Adipose tissue (tissue), 3 donors: ENCODE data around the gene CFAP161. TPM values are rescaled to one million over a fixed set of nuclear protein-coding genes. Genes with fewer than 3 reads are reported as not detected.
"Not testable (repeated sequence)": the region's sequence is repeated elsewhere in the genome, so short reads cannot be mapped to it uniquely, and the experiment has no call there.

ENCODE experiments used
- H3K27ac ChIP-seq: one replicate; pipeline ENCODE4 v1.5.1; 2013; ENCODE audit warnings: low read depth, low read length
- WGBS, 3 donors: extraction: QIAGEN DNeasy Blood & Tissue Kit; methylation state at CpG; one replicate each; pipeline ENCODE4 v1.1.7; 2013; 5-methylcytosine and 5-hydroxymethylcytosine counted together
- polyA plus RNA-seq, 3 donors: library from polyadenylated mRNA; stranded (reverse); fragments of 200-250 nt; gene quantifications; one replicate each; pipeline ENCODE4 v1.2.3, GENCODE V29; 2013
- donor health status: healthy with polysubstance abuse.
- donor health status: Bipolar disorder and iron deficiency.
- donor health status: healthy.

CFAP161 gene
- polyA plus RNA-seq, 3 donors = 0.03 to 0.56 (median 0.42) TPM

DNA sequence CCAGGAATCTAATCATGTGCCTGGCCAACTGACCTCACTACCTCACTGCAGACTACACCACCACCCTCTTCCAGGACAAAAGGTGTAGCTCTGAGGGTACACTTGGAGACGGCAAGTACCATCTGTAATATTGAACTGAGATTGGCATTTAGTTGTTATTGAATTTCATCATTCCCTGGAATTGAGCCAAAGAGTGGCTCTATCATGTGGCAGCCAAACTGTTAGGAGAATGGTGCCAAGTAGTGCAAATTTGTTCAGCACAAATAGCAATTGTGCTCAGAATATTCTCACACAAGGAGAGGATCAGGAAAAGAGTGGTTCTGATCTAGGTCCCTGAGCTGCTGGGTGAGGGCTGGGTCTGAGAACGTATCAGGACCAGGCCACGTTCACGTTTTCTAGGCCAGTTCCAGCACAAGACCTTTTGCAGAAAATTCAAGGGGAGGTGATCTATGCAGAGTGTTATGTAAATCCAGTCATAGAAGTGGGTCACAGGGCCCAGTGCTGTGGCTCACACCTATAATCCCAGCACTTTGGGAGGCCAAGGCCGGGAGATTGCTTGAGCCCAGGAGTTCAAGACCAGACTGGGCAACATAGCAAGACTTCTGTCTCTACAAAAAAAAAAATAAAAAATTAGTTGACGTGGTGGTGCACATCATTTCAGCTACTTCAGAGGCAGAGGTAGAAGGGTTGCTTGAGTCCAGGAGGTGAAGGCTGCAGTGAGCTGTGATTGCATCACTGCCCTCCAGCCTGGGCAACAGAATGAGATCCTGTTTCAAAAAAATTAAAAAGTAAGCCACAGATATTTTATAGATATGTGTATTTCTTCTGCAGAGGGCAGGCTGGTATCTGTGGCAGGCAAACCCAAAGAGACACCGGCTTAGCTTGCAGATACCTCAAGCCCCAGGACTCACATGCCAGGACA is 31.9 kb upstream of the CFAP161 start:
- H3K27ac ChIP-seq = no peak overlapping the region
- WGBS, 3 donors = 71 to 82% (median 79%) methylated on average over 7 of the region's 7 CpGs

- H3K27ac ChIP-seq = no peak overlapping the region
- 97 to 100% (median 98%) methylated on average over 1 of the region's 1 CpG for WGBS, 3 donors
Measured at GRCh38 chr15:81103857-81104256, 30.2 kb upstream of the CFAP161 start.

- WGBS, 3 donors = 75 to 89% (median 81%) methylated on average over 4 of the region's 4 CpGs
Measured at GRCh38 chr15:81105545-81105944, 28.5 kb upstream of the CFAP161 start.

DNA sequence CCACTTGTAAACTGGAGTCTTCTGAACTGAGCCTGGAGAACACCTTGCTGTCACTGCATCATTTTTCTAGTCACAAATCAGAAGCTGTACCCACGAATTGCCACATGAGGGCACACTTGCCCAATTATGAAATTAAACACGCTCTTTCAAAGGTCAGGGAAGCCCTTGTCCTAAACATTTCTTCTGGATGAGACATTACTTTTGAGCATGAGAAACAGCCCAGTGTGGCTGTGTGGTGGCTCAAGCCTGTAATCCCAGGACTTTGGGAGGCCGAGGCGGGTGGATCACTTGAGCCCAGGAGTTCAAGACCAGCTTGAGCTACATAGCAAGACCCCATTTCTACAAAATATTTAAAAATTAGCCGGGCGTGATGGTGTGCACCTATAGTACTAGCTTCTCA is 27.5 kb upstream of the CFAP161 start:
- no peak overlapping the region for H3K27ac ChIP-seq
- WGBS, 3 donors = 37 to 47% (median 44%) methylated on average over 6 of the region's 6 CpGs

More at GRCh38 chr15:81105545-81105944, 28.5 kb upstream of the CFAP161 start:
- H3K27ac ChIP-seq = no peak overlapping the region

DNA sequence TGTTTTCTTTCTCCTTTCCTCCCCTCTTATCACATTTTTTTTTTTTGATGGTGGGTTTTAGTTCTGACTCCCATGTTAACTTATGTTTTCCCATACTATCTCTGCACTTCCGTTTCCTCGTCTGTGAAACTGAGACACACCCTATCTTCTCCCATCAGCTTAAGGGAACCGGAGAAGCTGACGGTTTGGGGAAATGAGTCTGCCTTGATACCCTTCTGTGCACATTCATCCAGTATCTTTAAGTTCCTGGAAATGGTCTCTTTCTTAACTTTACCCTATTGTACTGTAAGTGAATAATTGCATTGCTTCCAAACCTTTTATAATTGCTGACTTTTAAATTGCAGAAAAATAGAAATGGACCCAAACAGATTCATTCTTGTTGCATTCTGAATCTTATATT is 26.2 kb upstream of the CFAP161 start:
- WGBS, 3 donors = 76 to 86% (median 77%) methylated on average over 4 of the region's 4 CpGs
- H3K27ac ChIP-seq = no peak overlapping the region

GRCh38 chr15:81108427-81108826 is 25.6 kb upstream of the CFAP161 start:
- no peak overlapping the region for H3K27ac ChIP-seq
- WGBS, 3 donors = 4 to 8% (median 8%) methylated on average over 1 of the region's 1 CpG

DNA sequence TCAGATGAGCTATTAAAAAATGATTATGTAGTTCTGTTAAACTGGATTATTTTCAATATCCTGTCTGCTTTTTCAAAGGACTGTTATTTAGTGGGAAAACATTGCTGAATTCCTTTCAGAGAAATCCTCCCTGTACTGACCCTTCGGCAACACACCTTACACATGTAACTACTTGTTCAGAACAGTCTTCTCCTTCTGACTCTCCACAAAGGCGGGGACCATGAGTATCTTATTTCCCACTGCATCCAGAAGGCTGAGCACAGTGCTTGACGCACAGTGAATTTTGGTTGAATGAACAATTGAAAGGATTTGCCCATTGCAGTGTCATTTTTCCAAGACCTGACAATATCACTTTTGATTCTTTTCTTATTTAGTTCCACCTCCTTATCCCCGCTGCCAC is 23.1 kb upstream of the CFAP161 start:
- no peak overlapping the region for H3K27ac ChIP-seq
- WGBS, 3 donors = 69 to 84% (median 72%) methylated on average over 4 of the region's 4 CpGs

DNA sequence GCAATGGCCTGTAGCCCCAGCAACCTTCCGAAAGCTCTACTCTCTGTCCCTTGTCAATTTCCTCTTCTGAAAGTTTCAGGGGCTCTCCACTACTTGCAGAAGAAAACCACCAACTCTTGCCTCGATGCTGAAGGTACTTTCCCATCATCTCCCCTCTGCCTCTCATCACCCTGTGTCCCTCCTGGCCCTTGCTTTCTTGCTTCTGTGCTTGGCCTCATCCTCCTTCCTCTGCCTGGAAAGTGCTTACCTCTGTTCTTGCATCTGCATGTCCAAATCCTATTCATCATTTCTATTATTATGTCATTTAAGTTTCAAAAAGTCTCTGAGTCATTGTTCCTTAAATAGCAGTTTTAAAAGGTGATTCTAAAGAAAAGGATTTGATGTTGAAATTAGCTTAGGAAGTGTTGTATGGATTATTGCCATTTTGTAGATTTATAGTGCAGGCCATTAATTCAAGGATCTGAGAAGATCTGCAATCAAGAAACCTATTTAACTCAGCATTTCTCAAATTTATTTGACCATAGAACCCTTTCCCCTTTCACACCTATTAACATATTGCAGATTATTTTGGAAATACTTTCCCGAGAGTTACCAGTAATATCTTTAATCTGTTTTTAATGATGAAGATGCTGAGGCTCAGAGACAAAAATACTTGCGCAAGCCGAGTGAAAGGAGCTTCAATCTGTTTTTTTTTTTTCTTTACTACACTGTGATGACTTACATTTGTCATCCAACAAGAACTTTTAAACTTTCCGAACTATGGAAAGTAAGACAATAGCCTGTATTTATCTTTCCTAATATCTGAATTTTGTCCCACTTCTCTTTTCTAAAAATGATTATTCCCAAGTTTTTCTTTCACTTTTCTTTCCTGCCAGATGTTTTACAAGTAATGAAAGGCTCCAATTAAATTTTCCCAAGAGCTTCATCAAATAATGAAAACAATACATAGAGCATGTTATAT is 22.3 kb upstream of the CFAP161 start:
- no peak overlapping the region for H3K27ac ChIP-seq
- 64 to 82% (median 71%) methylated on average over 6 of the region's 6 CpGs for WGBS, 3 donors

DNA sequence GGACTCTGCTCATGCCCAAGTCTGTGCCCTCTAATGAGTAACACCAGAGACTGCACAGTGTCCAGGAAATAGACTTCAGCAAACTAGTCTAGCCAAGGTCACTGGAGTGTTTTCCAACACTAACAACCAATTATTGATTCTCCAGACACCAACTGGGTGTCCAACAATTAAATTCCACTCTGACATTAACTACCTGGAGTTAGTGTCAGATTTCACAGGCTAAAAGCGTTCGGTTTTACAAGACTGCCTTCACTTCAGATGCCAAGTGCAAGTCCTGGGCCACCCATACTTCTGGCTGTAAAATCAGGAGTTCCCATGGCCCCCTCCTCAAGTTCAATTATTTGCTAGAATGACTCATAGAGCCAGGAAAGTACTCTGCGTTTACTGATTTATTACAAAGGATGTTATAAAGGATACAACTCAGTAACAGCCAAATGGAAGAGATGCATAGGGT is 20.8 kb upstream of the CFAP161 start:
- 26 to 74% (median 49%) methylated on average over 3 of the region's 3 CpGs for WGBS, 3 donors
- H3K27ac ChIP-seq = no peak overlapping the region

DNA sequence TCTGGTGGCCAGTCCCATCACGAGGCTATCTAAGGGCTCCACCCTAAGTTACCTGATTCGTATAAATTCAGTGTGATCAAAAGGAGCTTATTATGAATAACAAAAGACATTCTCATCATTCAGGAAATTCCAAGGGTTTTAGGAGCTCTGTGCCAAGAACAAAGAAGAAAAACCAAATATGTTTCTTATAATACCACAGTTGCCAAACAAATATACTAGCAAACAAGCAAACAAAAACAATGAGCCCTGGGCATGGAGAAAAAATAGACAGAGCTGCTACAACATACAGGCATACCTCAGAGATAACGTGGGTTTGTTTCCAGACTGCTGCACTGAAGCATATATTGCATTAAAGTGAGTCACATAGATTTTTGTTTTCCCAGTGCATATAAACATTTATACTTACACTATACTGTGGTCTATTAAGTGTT is 20.2 kb upstream of the CFAP161 start:
- 18 to 64% (median 56%) methylated on average over 3 of the region's 3 CpGs for WGBS, 3 donors

DNA sequence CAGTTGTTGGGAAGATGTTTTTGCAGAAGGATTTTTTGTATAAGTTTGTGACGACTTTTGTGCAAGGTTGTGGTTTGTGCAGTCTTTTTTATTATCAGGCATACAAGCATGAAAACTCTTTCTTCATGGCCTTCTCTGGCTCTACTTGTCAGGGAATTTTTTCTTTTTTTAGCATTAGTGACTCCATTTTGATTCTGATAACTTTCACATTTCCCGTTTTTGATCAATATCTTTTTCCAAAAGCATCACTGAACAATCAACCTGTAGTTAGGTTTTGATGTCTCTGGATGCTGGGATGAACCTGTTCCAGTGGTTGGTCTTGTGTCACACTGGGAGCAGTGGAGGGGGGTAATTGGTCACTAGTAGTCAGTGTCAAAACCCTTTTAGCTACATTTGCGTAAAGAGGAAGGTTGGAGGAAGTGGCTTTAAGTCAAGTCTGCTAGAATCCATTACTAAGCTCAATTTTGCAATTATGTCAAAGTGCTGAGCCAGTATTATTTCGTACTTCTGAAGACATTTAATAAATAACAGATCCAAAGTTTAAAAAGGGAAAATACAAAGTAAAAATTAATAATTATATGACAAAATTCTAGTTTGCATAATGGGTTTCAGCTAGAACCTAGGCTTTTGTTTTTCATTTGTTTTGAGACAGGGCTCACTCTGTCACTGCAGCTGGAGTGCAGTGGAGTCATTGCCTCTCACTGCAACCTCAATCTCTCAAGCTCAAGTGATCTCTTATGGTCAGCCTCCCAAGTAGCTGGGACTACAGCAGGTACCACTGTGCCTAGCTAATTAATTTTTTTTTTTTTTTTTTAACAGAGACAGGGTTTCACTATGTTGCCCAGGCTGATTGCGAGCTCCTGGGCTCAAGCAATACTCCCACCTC is 18.8 kb upstream of the CFAP161 start:
- H3K27ac ChIP-seq = no peak overlapping the region
- WGBS, 3 donors = 72 to 86% (median 74%) methylated on average over 5 of the region's 5 CpGs

More for the DNA sequence above, 20.2 kb upstream of the CFAP161 start:
- H3K27ac ChIP-seq = no peak overlapping the region

DNA sequence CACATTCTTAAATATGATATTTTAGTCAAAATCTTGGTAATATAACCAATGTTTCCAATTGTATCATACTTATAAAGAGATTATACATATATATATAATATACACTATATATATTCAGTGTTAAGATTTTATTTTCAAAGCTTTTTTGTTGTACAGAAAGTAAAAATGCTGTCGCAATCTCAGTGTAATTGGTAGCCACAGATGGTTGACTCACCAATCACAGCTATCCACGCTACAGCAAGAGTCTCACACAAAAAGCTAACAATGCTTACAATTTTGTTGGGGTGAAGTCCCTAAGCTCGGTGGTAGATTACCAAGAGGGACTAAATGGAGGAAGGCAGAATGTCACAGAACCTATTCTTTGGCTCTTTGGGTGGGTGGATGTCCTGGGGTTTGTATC is 16.9 kb upstream of the CFAP161 start:
- H3K27ac ChIP-seq = no peak overlapping the region
- 87 to 92% (median 88%) methylated on average over 3 of the region's 3 CpGs for WGBS, 3 donors

DNA sequence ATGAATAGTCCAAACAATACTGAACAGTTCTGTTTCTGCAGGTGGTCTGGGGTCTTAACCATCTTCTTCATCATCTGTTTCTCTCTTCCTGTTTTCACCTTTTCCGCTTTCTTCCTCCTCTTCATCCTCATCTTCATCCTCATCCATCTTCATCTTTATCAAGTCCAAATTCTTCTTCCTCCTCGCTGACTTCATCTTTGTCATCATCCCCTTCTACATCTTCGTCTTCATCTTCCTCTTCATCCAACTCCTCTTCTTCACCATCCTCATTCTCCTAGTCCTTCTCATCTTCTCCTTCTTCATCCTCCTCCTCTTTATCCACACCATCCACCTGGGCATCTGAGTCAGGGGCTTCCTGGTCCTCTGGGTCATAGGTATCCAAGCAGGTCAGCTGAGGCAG is 16.5 kb upstream of the CFAP161 start:
- H3K27ac ChIP-seq = no peak overlapping the region
- WGBS, 3 donors = 73 to 81% (median 78%) methylated on average over 3 of the region's 3 CpGs

DNA sequence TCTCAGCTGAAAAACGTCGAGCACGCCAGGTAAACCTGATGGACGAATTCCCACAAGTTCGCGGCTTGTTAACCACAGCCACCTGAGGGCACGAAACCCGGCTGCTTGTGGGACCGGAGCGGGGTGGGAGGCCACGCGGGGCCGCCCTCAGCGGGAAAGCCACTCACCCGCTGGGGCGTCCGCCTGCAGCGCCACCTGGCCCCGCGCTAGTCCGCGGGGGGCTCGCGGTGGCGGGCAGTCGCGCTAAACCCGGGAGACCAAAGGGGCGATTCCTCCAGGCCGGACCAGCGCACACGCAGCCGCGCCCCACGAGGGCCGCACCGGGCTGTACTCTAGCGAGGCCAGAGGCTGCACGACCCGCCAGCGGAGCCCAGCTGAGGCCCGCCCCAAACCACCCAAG is 15.7 kb upstream of the CFAP161 start:
- 15 to 37% (median 30%) methylated on average over 42 of the region's 42 CpGs for WGBS, 3 donors
- H3K27ac ChIP-seq = no peak overlapping the region

DNA sequence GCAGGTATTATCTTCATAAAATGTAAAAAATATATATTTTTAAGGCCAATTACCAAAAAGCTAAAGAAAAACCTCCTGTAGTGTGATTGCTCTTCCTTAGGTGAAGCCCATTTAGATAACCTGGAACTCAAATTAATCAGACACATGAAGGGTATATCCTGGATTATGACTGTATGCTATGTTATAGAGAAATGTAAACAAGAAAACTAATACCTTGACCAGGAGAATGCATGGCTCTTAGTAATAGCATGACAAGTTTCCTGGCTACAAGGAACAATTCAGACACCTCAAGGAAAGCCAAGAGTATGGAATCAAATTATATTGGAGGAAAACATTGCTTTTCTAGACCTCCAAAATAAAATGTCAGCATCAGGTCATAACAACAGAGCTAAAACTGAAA is 14.0 kb upstream of the CFAP161 start:
- H3K27ac ChIP-seq = no peak overlapping the region

DNA sequence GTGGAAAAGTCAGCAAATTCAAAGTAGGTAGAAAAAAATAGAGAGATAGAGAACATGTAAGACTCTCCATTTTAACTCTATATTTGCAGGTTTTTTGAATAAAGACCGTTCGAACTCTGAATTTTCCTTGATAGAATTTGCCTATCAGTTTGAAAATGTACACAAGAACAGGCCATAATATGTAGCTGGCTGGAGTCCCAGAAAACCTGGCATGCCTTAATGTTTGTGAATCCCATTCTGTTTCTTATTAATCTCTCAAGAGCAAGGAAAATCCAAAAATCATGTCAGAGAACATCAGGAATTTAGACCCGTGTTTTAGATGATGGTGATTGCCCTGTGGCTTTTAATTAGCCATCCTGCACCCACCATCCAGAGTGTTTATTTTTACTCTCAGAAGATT is 7.2 kb upstream of the CFAP161 start:
- whole genome bisulfite sequencing, 3 donors = 23 to 74% (median 68%) methylated on average over 3 of the region's 3 CpGs
- H3K27ac ChIP-seq = no peak overlapping the region

DNA sequence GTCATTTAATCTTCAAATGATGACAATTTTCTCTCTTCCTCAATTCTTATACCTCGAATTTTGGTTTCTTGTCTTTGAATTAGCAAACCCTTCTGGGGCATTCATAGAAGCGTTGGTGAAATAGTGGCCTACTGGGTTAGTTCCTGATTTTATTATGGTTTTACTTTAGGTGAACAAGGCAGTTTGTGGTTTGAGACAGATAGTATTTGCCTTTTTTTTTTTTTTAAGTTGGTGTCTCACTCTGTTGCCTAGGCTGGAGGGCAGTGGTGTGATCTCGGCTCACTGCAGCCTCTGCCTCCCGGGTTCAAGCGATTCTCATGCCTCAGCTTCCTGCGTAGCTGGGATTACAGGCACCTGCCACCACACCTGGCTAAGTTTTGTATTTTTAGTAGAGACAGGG is 7.4 kb downstream of the CFAP161 start:
- 60 to 79% (median 68%) methylated on average over 6 of the region's 6 CpGs for WGBS, 3 donors
- H3K27ac ChIP-seq = not testable (repeated sequence)

GRCh38 chr15:81146006-81146405 is 11.9 kb downstream of the CFAP161 start:
- H3K27ac ChIP-seq = no peak overlapping the region
- WGBS, 3 donors = 79 to 90% (median 86%) methylated on average over 1 of the region's 1 CpG
